Measurements from ENCODE around the gene CSPG4.
"Not testable (repeated sequence)": the region's sequence is repeated elsewhere in the genome, so short reads cannot be mapped to it uniquely, and the experiment has no call there.

Gene CSPG4, protein sequence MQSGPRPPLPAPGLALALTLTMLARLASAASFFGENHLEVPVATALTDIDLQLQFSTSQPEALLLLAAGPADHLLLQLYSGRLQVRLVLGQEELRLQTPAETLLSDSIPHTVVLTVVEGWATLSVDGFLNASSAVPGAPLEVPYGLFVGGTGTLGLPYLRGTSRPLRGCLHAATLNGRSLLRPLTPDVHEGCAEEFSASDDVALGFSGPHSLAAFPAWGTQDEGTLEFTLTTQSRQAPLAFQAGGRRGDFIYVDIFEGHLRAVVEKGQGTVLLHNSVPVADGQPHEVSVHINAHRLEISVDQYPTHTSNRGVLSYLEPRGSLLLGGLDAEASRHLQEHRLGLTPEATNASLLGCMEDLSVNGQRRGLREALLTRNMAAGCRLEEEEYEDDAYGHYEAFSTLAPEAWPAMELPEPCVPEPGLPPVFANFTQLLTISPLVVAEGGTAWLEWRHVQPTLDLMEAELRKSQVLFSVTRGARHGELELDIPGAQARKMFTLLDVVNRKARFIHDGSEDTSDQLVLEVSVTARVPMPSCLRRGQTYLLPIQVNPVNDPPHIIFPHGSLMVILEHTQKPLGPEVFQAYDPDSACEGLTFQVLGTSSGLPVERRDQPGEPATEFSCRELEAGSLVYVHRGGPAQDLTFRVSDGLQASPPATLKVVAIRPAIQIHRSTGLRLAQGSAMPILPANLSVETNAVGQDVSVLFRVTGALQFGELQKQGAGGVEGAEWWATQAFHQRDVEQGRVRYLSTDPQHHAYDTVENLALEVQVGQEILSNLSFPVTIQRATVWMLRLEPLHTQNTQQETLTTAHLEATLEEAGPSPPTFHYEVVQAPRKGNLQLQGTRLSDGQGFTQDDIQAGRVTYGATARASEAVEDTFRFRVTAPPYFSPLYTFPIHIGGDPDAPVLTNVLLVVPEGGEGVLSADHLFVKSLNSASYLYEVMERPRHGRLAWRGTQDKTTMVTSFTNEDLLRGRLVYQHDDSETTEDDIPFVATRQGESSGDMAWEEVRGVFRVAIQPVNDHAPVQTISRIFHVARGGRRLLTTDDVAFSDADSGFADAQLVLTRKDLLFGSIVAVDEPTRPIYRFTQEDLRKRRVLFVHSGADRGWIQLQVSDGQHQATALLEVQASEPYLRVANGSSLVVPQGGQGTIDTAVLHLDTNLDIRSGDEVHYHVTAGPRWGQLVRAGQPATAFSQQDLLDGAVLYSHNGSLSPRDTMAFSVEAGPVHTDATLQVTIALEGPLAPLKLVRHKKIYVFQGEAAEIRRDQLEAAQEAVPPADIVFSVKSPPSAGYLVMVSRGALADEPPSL (N-terminal part only)

DNA sequence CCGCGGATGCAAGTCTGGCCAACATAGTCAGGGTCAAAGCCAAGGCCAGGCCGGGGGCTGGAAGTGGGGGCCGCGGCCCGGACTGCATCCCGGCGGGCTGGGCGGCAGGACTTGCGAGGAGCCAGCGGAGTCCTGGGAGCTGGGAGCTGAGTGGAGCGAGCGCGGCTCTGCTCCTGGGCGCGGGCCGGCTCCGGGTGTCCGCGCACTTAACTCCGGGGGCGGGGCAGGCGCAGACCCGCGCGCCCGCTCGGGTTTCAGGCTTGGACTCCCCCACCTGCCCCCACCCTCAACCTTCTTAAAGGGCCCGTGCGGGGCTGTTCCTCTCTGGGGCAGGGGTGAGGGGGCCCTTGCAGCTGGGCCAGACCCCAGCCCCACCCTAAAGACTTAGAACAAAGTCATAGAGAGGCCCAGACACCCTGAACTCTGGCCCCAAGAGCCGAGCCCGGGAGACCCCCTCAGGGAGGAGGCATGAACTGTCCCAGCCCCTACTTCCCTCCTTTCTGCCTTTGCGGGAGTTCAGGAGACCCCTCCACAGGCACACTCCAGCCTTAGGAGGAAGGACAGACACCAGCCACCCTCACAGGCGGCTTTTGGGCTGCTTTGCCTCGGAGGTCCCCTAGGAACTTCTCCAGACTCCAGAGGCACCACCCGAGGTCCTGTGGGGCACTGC is at the start of gene CSPG4:
Gene CSPG4 (minus strand): TSS at position 181 of the 670 bp plus-strand sequence. CDS start 93 bp downstream, at position 88.
- Mint-ChIP-seq H3K36me3 (ENCODE audit: low read depth) (no peaks in the 10 kb centered on the region), H3K4me1 (ENCODE audit: low read depth) (no peaks in the 10 kb centered on the region), H3K27ac (no peak within 1 kb of the TSS), H3K9me3 (no peaks in the 10 kb centered on the region), H3K4me3 (no peak within 1 kb of the TSS), H3K27me3 (ENCODE audit: low read depth) (peaks cover 22% of the 10 kb centered on the region)

DNA sequence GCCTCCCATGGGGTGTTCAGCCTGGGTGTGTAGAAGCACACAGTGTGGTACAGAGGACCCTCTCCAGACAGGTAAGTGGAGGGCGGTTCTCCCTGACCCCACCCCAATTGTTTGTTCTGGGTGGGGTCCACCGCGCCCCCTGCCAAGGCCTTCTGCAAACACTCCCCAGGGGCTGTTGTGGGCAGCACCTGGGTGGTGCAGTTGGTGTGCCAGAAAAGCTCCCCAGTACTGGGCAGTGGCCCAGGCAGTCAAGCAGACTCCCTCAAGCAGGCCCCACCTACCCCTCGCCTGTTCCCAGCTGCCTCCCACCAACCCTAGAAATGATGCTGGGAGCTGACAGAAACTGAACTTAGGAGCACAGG is 49.7 kb upstream of the CSPG4 start:
- H3K4me1 Mint-ChIP-seq (ENCODE audit: low read depth), result peaks cover 12% of the 10 kb centered on the region
- H3K36me3 Mint-ChIP-seq (ENCODE audit: low read depth); H3K9me3 Mint-ChIP-seq; H3K4me3 Mint-ChIP-seq; H3K27me3 Mint-ChIP-seq (ENCODE audit: low read depth); H3K27ac Mint-ChIP-seq: not testable (repeated sequence)

DNA sequence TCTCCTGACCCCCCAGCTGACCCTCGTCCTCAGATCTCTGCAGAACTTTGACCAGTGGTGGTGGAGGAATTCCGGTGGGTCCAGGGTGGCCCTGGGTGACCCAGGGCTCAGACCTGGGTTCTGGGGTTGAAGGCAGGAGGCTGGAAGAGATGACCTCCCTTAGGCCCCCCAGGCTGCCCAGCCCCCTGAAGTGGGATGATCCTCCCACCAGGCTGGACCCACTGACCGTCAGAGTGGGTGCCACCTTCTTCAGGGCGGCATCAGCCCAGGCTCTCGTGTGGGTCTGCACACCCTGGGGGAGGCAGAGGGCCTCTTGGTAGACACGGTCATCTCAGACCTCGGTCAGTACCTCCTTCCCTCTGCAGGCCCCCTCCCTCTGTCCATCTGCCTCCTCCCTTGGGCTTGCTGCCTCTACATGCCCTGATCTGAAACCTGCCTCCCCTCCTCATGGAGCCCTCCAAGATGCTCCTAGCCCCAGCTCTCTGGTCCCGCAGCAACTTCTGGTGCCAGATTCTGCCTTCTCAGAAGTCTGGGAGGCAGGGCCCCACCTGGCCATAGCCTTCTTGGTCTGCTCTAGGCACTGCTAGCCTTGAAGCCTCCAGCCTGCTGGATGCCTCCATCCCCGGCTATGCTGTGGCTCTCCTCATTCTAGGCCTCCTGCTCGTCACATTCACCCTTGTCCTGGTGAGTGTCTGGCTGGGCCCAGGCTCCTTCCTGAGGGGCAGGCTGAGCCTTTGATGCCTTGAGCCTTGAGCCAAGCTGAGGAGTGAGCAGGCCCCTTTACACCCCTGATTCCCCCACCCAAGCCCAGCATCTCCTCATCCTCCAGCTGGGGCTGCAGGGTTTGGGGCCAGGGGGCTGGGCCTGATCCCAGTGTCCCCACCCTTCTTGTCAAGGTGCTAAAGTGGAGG is 49.1 kb upstream of the CSPG4 start:
- Mint-ChIP-seq H3K4me1 (ENCODE audit: low read depth) (peaks cover 12% of the 10 kb centered on the region), H3K27ac (no peak overlapping the region), H3K4me3 (no peak overlapping the region), H3K27me3 (ENCODE audit: low read depth) (no peaks in the 10 kb centered on the region), H3K36me3 (ENCODE audit: low read depth) (no peaks in the 10 kb centered on the region), H3K9me3 (no peaks in the 10 kb centered on the region)

DNA sequence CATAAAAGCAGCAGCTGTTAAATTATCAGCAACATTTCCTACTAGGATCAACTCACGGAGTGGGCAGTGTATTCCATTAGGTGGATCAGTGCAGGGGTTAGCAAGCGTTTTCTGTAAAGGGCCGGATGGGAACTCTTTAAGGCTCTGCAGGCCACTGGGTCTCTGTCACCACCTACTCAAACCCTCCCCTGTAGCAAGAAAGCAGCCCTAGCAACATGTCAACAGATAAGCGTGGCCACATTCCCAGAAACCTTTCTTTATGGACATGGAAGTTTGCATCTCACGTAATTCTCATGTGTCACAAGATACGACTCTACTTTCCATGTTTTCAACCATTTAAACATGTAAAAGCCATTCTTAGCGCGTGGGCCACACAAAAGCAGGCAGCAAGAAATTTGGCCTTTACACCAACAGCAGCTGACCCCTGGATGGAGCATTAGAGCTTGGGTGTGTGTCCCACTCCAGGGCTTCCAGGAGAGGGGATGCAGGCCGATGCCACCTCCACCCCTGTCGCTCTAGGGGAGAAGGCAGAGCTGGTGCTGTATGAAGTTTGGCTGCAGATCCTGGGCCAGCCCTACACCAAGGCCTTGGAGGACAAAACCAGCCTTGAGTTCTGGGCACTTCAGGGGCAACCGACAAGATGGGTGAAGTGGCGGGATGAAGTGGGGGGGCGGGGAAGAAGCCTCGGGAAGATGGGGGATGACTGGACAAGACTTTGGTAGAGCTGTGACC is 48.2 kb upstream of the CSPG4 start:
- Mint-ChIP-seq H3K4me3 (no peak overlapping the region), H3K27ac (no peak overlapping the region), H3K9me3 (no peaks in the 10 kb centered on the region), H3K36me3 (ENCODE audit: low read depth) (no peaks in the 10 kb centered on the region), H3K4me1 (ENCODE audit: low read depth) (peaks cover 12% of the 10 kb centered on the region), H3K27me3 (ENCODE audit: low read depth) (no peaks in the 10 kb centered on the region)

DNA sequence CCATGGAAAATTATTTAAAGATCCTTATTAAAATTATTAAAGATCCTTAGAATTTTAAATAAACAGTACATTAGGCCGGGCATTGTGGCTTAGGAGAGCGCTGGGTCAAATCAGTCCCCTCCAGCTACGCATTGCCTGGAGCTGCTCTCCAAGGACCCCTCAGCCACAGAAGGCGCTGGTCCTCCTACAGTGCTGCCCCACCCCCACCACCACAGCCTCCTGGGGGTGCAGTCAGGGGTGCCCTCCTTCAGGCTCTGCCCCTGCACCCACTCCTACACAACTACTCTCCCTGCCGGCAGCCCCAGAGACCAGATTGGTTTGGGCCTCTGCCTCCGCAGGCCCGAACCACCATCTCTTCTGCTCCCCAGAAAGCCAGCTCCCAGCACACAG is 47.5 kb upstream of the CSPG4 start:
- H3K4me3 Mint-ChIP-seq; H3K9me3 Mint-ChIP-seq; H3K27ac Mint-ChIP-seq; H3K27me3 Mint-ChIP-seq (ENCODE audit: low read depth); H3K36me3 Mint-ChIP-seq (ENCODE audit: low read depth): not testable (repeated sequence)
- peaks cover 12% of the 10 kb centered on the region for H3K4me1 Mint-ChIP-seq (ENCODE audit: low read depth)

DNA sequence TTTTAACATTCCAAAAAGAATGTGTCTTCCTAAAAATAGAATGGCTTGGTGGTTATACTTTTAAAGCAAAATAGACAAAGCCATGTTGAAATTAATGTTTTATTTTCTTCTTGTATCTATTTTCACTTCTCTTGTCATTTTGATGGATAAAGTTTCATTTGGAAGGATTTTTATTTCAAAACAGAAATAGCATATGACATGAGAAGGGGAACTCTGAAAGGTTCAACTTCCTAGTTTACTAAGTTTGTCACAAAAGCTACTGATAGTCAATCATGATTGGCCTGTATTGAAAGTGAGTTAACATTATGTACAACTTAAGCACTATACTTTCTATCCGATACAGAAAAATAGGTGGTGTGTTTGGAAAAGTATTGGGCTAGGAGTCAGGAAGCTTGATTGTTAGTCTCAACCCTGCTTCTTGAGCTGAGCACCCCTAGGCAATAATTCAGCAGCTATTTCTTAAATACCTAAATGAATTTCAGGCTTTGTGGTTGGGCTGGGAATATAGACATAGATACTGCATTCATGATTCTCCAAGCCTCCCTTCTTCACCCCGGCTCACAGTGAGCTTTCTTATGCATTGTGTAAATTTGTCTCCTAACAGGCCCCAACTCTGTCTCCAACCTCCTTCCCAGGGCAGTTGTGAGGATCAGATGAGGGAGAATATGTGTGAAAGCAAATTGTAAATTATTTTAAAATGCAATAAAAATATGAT is 46.9 kb upstream of the CSPG4 start:
- Mint-ChIP-seq H3K4me1 (ENCODE audit: low read depth) (peaks cover 12% of the 10 kb centered on the region), H3K27me3 (ENCODE audit: low read depth) (no peaks in the 10 kb centered on the region), H3K27ac (peak overlapping the region; percentile 10), H3K4me3 (peak overlapping the region; percentile 88), H3K36me3 (ENCODE audit: low read depth) (no peaks in the 10 kb centered on the region), H3K9me3 (no peaks in the 10 kb centered on the region)

DNA sequence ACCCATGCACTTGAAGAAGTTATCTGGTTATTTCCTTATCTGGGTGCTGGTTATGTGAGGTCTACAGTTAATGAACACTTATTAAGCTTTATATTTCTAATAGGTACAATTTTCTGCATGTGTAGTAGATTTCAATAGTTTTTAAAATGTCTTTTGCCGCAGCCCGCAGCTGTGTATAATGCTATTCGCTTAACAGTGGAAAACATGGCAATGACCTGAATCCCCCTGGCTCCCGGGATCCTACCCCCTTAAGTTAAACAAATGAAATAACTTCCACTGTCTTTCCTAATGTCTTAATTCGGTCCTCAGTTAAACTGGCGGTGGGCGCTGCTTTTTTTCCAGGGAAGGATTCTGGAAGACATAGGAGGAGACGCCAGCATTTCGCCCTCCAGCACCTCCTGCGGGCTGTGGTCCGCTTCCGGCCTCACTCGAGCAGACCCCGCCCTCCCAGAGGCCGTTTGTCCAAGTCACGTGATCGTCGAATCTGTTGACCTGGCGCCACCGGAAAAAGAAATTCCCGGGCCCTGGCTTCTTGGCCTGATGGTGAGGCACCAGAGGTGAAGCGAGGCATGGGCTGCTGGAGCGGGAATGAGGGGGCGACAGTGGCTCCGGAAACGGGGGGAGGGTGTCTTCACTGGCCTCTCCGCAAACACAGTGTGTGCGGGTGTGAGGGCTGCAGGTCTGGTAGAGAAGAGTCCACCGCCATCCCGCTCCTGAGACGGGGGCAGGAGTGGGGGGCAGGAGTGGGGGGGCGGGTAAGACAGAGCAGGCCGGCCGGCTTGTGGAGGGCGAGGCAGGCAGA is 45.6 kb upstream of the CSPG4 start:
- Mint-ChIP-seq H3K36me3 (ENCODE audit: low read depth) (no peaks in the 10 kb centered on the region), H3K27me3 (ENCODE audit: low read depth) (no peaks in the 10 kb centered on the region), H3K4me3 (peak overlapping the region; percentile 88), H3K4me1 (ENCODE audit: low read depth) (peaks cover 12% of the 10 kb centered on the region), H3K9me3 (no peaks in the 10 kb centered on the region), H3K27ac (peak overlapping the region; percentile 91)

DNA sequence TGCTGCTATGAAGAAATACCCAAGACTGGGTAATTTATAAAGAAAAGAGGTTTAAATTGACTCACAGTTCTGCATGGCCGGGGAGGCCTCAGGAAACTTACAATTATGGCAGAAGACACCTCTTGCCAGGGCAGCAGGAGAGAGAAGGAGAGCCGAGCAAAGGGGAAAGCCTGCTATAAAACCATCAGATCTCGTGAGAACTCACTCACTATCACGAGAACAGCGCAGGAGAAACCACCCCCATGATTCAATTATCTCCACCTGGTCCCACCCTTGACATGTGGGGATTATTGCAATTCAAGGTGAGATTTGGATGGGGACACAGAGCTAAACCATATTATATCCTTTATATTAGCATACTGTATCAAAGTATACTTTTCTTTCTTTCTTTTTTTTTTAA is 42.2 kb upstream of the CSPG4 start:
- not testable (repeated sequence) for H3K27ac Mint-ChIP-seq; H3K4me3 Mint-ChIP-seq; H3K36me3 Mint-ChIP-seq (ENCODE audit: low read depth); H3K27me3 Mint-ChIP-seq (ENCODE audit: low read depth); H3K9me3 Mint-ChIP-seq
- H3K4me1 Mint-ChIP-seq (ENCODE audit: low read depth), result peaks cover 12% of the 10 kb centered on the region

DNA sequence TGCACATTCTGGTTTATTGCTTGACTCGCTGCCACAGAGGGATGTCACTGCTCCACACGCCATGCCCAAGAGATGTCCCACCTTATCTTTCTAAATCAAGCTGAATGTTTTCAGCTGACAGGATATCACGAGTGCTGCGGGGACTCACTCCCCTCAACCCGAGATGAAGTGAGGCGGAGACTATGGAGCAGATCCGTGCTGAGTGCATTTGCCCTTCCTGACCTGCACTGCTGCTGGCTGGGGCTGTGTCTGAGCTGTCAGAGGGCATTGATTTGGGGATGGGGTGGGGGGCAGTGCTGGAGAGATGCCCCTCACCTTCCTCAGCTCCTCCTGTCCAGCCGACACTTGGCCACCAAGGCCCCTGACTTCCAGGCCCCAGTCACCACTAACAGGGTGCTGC is 40.5 kb upstream of the CSPG4 start:
- Mint-ChIP-seq H3K4me1 (ENCODE audit: low read depth) (peaks cover 8% of the 10 kb centered on the region), H3K9me3 (no peaks in the 10 kb centered on the region), H3K27ac (no peak overlapping the region), H3K27me3 (ENCODE audit: low read depth) (no peaks in the 10 kb centered on the region), H3K4me3 (no peak overlapping the region), H3K36me3 (ENCODE audit: low read depth) (no peaks in the 10 kb centered on the region)

DNA sequence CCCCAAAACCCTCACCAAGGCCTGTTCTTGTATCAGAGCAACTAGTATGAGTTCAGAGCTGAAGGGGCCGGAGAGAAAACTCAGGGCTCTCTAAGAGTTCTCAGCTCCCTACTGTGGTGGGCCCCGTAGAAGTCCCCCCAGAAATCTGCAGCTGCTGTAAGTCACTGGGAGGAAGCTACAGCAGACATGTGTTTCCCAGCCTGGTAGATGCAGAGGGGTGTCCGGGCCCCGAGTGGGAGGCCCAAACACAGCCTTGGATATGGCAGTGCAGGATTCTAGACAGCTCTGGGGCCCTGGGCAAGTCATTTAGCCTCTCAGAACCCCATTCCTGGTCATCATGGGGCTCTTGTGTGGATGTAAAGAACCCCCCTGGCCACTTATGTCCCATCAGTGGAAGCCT is 39.2 kb upstream of the CSPG4 start:
- no peak overlapping the region for H3K4me3 Mint-ChIP-seq
- H3K36me3 Mint-ChIP-seq (ENCODE audit: low read depth), result no peaks in the 10 kb centered on the region
- H3K9me3 Mint-ChIP-seq, result no peaks in the 10 kb centered on the region
- H3K4me1 Mint-ChIP-seq (ENCODE audit: low read depth), result peaks cover 6% of the 10 kb centered on the region
- H3K27me3 Mint-ChIP-seq (ENCODE audit: low read depth), result peaks cover 4% of the 10 kb centered on the region
- H3K27ac Mint-ChIP-seq, result no peak overlapping the region

DNA sequence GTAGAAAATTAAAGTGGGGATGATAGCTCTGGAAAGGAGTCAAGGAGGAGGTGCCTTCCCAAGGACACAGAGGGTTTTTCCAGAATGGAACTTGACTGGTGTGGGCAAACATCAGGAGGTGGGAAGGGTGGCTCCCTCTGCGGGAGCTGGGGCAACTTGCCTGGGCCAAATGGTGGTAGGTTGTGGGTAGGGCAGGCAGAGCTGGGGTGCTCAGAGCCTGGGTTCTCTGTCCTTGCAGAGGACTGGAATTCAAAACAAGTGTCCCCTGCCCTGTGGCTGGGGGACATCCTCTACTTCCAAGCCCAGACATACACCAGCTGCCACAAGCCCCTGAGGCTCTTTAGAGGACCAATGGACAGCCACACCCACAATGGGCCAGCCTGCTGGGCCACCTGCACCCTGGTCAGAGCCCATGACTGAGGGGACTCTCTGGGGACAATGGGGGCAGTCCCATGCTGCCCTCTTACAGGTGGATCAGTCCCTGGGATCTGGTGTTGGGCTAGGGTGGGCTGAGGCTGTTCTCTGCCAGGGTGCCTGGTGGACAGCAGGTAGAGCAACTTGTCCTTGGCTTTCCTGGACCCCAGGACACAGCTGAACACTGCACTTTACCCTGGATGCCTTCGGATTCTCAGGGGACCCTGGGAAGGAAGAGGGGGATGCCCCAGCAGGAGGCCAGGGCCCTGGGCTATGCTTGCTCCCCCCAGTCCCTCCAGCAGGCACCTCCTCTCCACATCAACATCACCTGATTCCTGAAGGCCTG is 38.6 kb upstream of the CSPG4 start:
- Mint-ChIP-seq H3K9me3 (no peaks in the 10 kb centered on the region), H3K36me3 (ENCODE audit: low read depth) (no peaks in the 10 kb centered on the region), H3K27ac (no peak overlapping the region), H3K27me3 (ENCODE audit: low read depth) (peaks cover 8% of the 10 kb centered on the region), H3K4me3 (no peak overlapping the region), H3K4me1 (ENCODE audit: low read depth) (peaks cover 6% of the 10 kb centered on the region)

All from T-helper 1 cell treated with Interleukin-12 subunit alpha and Interleukin-12 subunit beta and Interleukin-4 antibody, amounts not matched to agents 30 μg/mL and 1 μg/mL, for 36 hours (primary cell).